B cell (primary cell): ENCODE results near the gene ALG1. TPM values are rescaled to one million over a fixed set of nuclear protein-coding genes. Genes with fewer than 3 reads are reported as not detected.
A peak's percentile ranks its signal among the peaks of the same experiment; 100 is the strongest.

Experiments used
- ATAC-seq: fragments of 200-7000 bp; cut with Tn5 transposase; one replicate; pipeline ENCODE4 v1.10.0; 2021; ENCODE audit warnings: low read depth, mild to moderate bottlenecking, moderate number of reproducible peaks, moderate library complexity
- CTCF ChIA-PET: fragments of 350-600 bp; sonication (Branson Sonifier 250); formaldehyde crosslinking; loops from one replicate; lab custom pipeline; 2021; ENCODE audit warnings: antibody characterized with exemption, inconsistent platforms; lab: Charles Lee
- POLR2A ChIA-PET: fragments of 350-600 bp; sonication (Branson Sonifier 250); formaldehyde crosslinking; loops from one replicate; lab custom pipeline; 2021; ENCODE audit warnings: antibody characterized with exemption; lab: Charles Lee
- DNase-seq: peaks from one replicate; pipeline ENCODE4 v3.0.0; 2013
- H2AFZ ChIP-seq: 2 replicates; pipeline ENCODE4 v1.6.1; 2012; ENCODE audit warnings: mild to moderate bottlenecking, low read depth, low read length; ENCODE audit not compliant: insufficient read depth, poor library complexity, severe bottlenecking
- H3K27ac ChIP-seq, 2 donors: 1 replicate in 1 of 2; 2 replicates in 1 of 2; pipeline ENCODE4 v1.5.1; 2012 to 2013; ENCODE audit warnings: low read length in 2 of 2, mild to moderate bottlenecking in 2 of 2, moderate library complexity in 1 of 2
- H3K27me3 ChIP-seq, 4 experiments: fragments of 200-600 bp in 1 of 4; sonication (generic) in 1 of 4; replicated peaks in 1 of 4; 1 replicate in 2 of 4; 2 replicates in 2 of 4; pipeline versions ENCODE4 v1.6.1 to v1.7.0; 2013 to 2016; ENCODE audit warnings: low read length in 3 of 4, mild to moderate bottlenecking in 2 of 4, mixed read lengths in 1 of 4, moderate library complexity in 1 of 4; ENCODE audit not compliant: insufficient read depth in 4 of 4, control insufficient read depth in 3 of 4; ENCODE audit errors: control extremely low read depth in 1 of 4
- H3K36me3 ChIP-seq, 2 experiments: replicated peaks in 1 of 2; 1 replicate in 1 of 2; 2 replicates in 1 of 2; pipeline versions ENCODE4 v1.6.1 to v1.7.1; 2013; ENCODE audit warnings: low read length in 1 of 2; ENCODE audit not compliant: insufficient read depth in 2 of 2, control insufficient read depth in 1 of 2; ENCODE audit errors: control extremely low read depth in 1 of 2, extremely low read depth in 1 of 2
- H3K4me1 ChIP-seq, 2 donors: fragments of 200-600 bp in 1 of 2; sonication (generic) in 1 of 2; 1 replicate in 1 of 2; 2 replicates in 1 of 2; pipeline versions ENCODE4 v1.5.1 to v1.6.1; 2013 to 2017; ENCODE audit warnings: low read length in 2 of 2; ENCODE audit not compliant: control insufficient read depth in 2 of 2, insufficient read depth in 2 of 2
- H3K4me2 ChIP-seq: replicated peaks from 2 replicates; pipeline ENCODE3; 2012; ENCODE audit warnings: mild to moderate bottlenecking, low read depth, low read length; ENCODE audit not compliant: poor library complexity, severe bottlenecking
- H3K4me3 ChIP-seq, 5 experiments: fragments of 200-600 bp in 1 of 5; sonication (generic) in 1 of 5; 1 replicate in 3 of 5; 2 replicates in 2 of 5; pipeline versions ENCODE4 v1.5.1 to v1.7.0; 2011 to 2016; ENCODE audit warnings: low read length in 4 of 5, mild to moderate bottlenecking in 4 of 5, low read depth in 2 of 5, control low read depth in 1 of 5, moderate library complexity in 1 of 5; ENCODE audit not compliant: insufficient read depth in 1 of 5; ENCODE audit errors: control extremely low read depth in 1 of 5, extremely low read depth in 1 of 5
- H3K79me2 ChIP-seq: fragments of 200-600 bp; sonication (generic); one replicate; pipeline ENCODE4 v1.6.0; 2016; ENCODE audit warnings: low read length; ENCODE audit not compliant: control insufficient read depth, insufficient read depth
- H3K9ac ChIP-seq: fragments of 200-600 bp; sonication (generic); 2 replicates; pipeline ENCODE4 v1.6.1; 2017; ENCODE audit warnings: mild to moderate bottlenecking, low read length, moderate library complexity
- H3K9me3 ChIP-seq, 3 donors: one replicate each; pipeline versions ENCODE4 v1.6.1 to v1.7.1; 2013; ENCODE audit warnings: low read length in 2 of 3; ENCODE audit not compliant: control insufficient read depth in 2 of 3, insufficient read depth in 1 of 3; ENCODE audit errors: control extremely low read depth in 1 of 3
- H4K20me1 ChIP-seq: 2 replicates; pipeline ENCODE4 v1.6.0; 2012; ENCODE audit warnings: mild to moderate bottlenecking, low read length; ENCODE audit not compliant: insufficient read depth, control insufficient read depth, poor library complexity, severe bottlenecking
- H3K27ac Mint-ChIP-seq: one replicate; pipeline ENCODE4 v1.8.0; 2021; ENCODE audit warnings: mixed read lengths
- H3K27me3 Mint-ChIP-seq: one replicate; pipeline ENCODE4 v1.8.0; 2021; ENCODE audit warnings: mixed read lengths
- H3K4me1 Mint-ChIP-seq: one replicate; pipeline ENCODE4 v1.8.0; 2021; ENCODE audit warnings: mixed read lengths
- H3K4me3 Mint-ChIP-seq: one replicate; pipeline ENCODE4 v1.8.0; 2021; ENCODE audit warnings: mixed read lengths
- H3K9me3 Mint-ChIP-seq: one replicate; pipeline ENCODE4 v1.8.0; 2022; ENCODE audit warnings: mixed read lengths; ENCODE audit not compliant: insufficient read depth
- EZH2 ChIP-seq: IDR thresholded peaks from 2 replicates; pipeline ENCODE4 v1.6.1; 2012; ENCODE audit warnings: borderline replicate concordance, low read depth, mild to moderate bottlenecking, moderate library complexity, low read length; ENCODE audit not compliant: insufficient read depth, poor library complexity, severe bottlenecking
- WGBS: methylation state at CpG from one replicate; pipeline ENCODE4 v1.1.5; 2013; ENCODE audit warnings: missing lambda C conversion rate; ENCODE audit not compliant: insufficient coverage; 5-methylcytosine and 5-hydroxymethylcytosine counted together
- intact Hi-C: fragments of 100-400 bp; cut with micrococcal nuclease; formaldehyde crosslinking; loops from one replicate; pipeline ENCODE4 v1.10.0; 2022
- polyA plus RNA-seq: library from polyadenylated mRNA; depleted of rRNA; stranded (reverse); fragments of >200 nt; gene quantifications from 2 replicates; pipeline ENCODE4 v1.2.3, GENCODE V29; 2012
- total RNA-seq, 2 donors: library from RNA; stranded (reverse); fragments of 120-200 nt in 1 of 2; gene quantifications; 1 replicate in 1 of 2; 2 replicates in 1 of 2; pipeline versions ENCODE4 v1.2.3 to v1.2.4, GENCODE V29; 2013 to 2022
- TF ChIP-seq, protein P1 (sequence below): fragments of 200-600 bp; IDR thresholded peaks from one replicate; pipeline ENCODE4 v1.8.0; 2022; ENCODE audit warnings: antibody characterized with exemption, mild to moderate bottlenecking

ALG1 gene
- total and polyA plus RNA-seq, 2 donors (not counting 1 experiment from before 2014, with no cell fraction given) = 12.2 to 24.2 TPM

- no peak for DNase-seq
- ChIA-PET POLR2A (no interaction called here), CTCF (no interaction called here)
- ATAC-seq = no peak
- no peaks in the 10 kb centered on the region for H3K9me3 Mint-ChIP-seq
- Histone ChIP-seq H3K4me3 (no peak overlapping the region), H4K20me1 (no peaks in the 10 kb centered on the region), H3K9ac (no peak overlapping the region), H3K4me2 (no peak overlapping the region), H3K4me1 (peaks cover 14 to 18% of the 10 kb centered on the region in 2 donors), H3K27me3 (no peaks in the 10 kb centered on the region), H3K27ac (peak overlapping the region; percentile 81 to 90), H3K9me3 (no peaks in the 10 kb centered on the region), H3K36me3 (peaks cover 0 to 10% of the 10 kb centered on the region in 2 experiments), H2AFZ (peak overlapping the region; percentile 97), H3K79me2 (peaks cover 15% of the 10 kb centered on the region)
- peak overlapping the region; percentile 98 for H3K4me3 Mint-ChIP-seq
- peak overlapping the region; percentile 99 for H3K27ac Mint-ChIP-seq
- H3K27me3 Mint-ChIP-seq = peaks cover 3% of the 10 kb centered on the region
- intact Hi-C loops = loop anchor here (1.0 to 5.0 kb wide), 3 partner anchors 27 to 268 kb away; partner anchors contain the start of genes EEF2KMT, NAGPA and ROGDI
- peaks cover 27% of the 10 kb centered on the region for H3K4me1 Mint-ChIP-seq
- TF ChIP-seq, protein P1, sequence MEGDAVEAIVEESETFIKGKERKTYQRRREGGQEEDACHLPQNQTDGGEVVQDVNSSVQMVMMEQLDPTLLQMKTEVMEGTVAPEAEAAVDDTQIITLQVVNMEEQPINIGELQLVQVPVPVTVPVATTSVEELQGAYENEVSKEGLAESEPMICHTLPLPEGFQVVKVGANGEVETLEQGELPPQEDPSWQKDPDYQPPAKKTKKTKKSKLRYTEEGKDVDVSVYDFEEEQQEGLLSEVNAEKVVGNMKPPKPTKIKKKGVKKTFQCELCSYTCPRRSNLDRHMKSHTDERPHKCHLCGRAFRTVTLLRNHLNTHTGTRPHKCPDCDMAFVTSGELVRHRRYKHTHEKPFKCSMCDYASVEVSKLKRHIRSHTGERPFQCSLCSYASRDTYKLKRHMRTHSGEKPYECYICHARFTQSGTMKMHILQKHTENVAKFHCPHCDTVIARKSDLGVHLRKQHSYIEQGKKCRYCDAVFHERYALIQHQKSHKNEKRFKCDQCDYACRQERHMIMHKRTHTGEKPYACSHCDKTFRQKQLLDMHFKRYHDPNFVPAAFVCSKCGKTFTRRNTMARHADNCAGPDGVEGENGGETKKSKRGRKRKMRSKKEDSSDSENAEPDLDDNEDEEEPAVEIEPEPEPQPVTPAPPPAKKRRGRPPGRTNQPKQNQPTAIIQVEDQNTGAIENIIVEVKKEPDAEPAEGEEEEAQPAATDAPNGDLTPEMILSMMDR = no peak
- no peak for TF ChIP-seq EZH2
- 90% methylated on average over 10 of the region's 15 CpGs for WGBS
These were observed 1.0 kb upstream of the ALG1 start for GRCh38 chr16:5070431-5071186.

DNA sequence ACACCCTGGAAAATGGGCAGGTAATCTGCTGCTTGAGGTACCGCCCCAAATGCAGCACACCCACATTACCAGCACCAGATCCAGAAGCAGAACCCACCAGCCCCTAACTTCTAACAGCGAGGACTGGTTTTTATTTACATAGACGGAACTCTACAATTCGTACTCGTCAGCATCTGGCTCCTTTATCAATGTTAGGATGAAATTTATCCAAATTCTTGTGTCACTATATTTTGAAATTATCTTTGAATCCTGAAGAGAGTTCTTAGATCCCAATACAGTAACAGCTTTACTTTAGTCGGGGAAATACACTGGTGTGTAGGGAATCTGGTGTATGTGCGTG, 332 bp upstream of the ALG1 start:
- WGBS = 100% methylated on average over 1 of the region's 7 CpGs
- POLR2A ChIA-PET = interaction anchor here (1.4 kb wide), 1 partner anchor 26 kb away, joined by 6 read pairs; the partner anchor contains the start of gene EEF2KMT

More for the DNA sequence above, 332 bp upstream of the ALG1 start:
- peak overlapping the region; percentile 97 for H2AFZ ChIP-seq
- peak overlapping the region; percentile 81 to 90 for H3K27ac ChIP-seq
- TF ChIP-seq EZH2 = no peak
- TF ChIP-seq, protein P1 = no peak
- H3K9me3 ChIP-seq = no peaks in the 10 kb centered on the region
- peaks cover 5% of the 10 kb centered on the region for H4K20me1 ChIP-seq
- CTCF ChIA-PET = interaction anchor here (0.9 to 1.4 kb wide), 3 partner anchors 14 to 19 kb away, joined by 3 read pairs; no protein-coding TSS in a partner anchor
- Mint-ChIP-seq H3K4me1 (peaks cover 27% of the 10 kb centered on the region), H3K4me3 (peak overlapping the region; percentile 98), H3K27me3 (peaks cover 3% of the 10 kb centered on the region), H3K27ac (peak overlapping the region; percentile 99), H3K9me3 (no peaks in the 10 kb centered on the region)
- no peaks in the 10 kb centered on the region for H3K27me3 ChIP-seq
- peak overlapping the region; percentile 73 for H3K4me2 ChIP-seq
- ATAC-seq (no peak), DNase-seq (no peak)
- peaks cover 15% of the 10 kb centered on the region for H3K79me2 ChIP-seq
- peaks cover 0 to 17% of the 10 kb centered on the region in 2 experiments for H3K36me3 ChIP-seq
- peaks cover 14 to 18% of the 10 kb centered on the region in 2 donors for H3K4me1 ChIP-seq
- H3K4me3 ChIP-seq = peak overlapping the region; percentile 50 to 87 (median 74)
- peak overlapping the region; percentile 84 for H3K9ac ChIP-seq
- intact Hi-C loops = loop anchor here (1.0 to 5.0 kb wide), 3 partner anchors 26 to 269 kb away; partner anchors contain the start of genes EEF2KMT, NAGPA and ROGDI
